Activated B cell treated with CpG ODN at 0.5 μM for 24 hours (primary cell): Measurements from ENCODE around the gene PGD. TPM values are rescaled to one million over a fixed set of nuclear protein-coding genes. Genes with fewer than 3 reads are reported as not detected.

Experiments
- ATAC-seq: fragments of 200-7000 bp; cut with Tn5 transposase; one replicate; pipeline ENCODE4 v1.10.0; 2021; ENCODE audit warnings: low read depth, mild to moderate bottlenecking, moderate library complexity
- CTCF ChIA-PET: fragments of 350-600 bp; sonication (Branson Sonifier 250); formaldehyde crosslinking; loops from one replicate; lab custom pipeline; 2021; ENCODE audit warnings: antibody characterized with exemption; lab: Charles Lee
- POLR2A ChIA-PET: fragments of 350-600 bp; sonication (Branson Sonifier 250); formaldehyde crosslinking; loops from one replicate; lab custom pipeline; 2021; ENCODE audit warnings: antibody characterized with exemption; lab: Charles Lee
- DNase-seq: peaks from one replicate; pipeline ENCODE4 v3.0.0; 2022
- H3K27ac Mint-ChIP-seq: one replicate; pipeline ENCODE4 v1.8.0; 2020; ENCODE audit warnings: mixed read lengths
- H3K27me3 Mint-ChIP-seq: one replicate; pipeline ENCODE4 v1.8.0; 2021; ENCODE audit warnings: mixed read lengths
- H3K36me3 Mint-ChIP-seq: one replicate; pipeline ENCODE4 v1.8.0; 2021; ENCODE audit warnings: low read depth, mixed read lengths
- H3K4me1 Mint-ChIP-seq: one replicate; pipeline ENCODE4 v1.8.0; 2021; ENCODE audit warnings: mixed read lengths
- H3K4me3 Mint-ChIP-seq: one replicate; pipeline ENCODE4 v1.8.0; 2020; ENCODE audit warnings: mild to moderate bottlenecking, mixed read lengths
- H3K9me3 Mint-ChIP-seq: one replicate; pipeline ENCODE4 v1.8.0; 2020; ENCODE audit warnings: mixed read lengths
- intact Hi-C: fragments of 100-400 bp; cut with micrococcal nuclease; formaldehyde crosslinking; loops from one replicate; pipeline ENCODE4 v1.15.1; 2024
- total RNA-seq: library from RNA; stranded (reverse); gene quantifications from 2 replicates; pipeline ENCODE4 v1.2.3, GENCODE V29; 2022
- TF ChIP-seq, protein P1 (sequence below): fragments of 200-600 bp; IDR thresholded peaks from one replicate; pipeline ENCODE4 v1.8.0; 2022; ENCODE audit warnings: antibody characterized with exemption, mild to moderate bottlenecking

PGD gene
- total RNA-seq, 1 donor from 2014 or later: 108 TPM

DNA sequence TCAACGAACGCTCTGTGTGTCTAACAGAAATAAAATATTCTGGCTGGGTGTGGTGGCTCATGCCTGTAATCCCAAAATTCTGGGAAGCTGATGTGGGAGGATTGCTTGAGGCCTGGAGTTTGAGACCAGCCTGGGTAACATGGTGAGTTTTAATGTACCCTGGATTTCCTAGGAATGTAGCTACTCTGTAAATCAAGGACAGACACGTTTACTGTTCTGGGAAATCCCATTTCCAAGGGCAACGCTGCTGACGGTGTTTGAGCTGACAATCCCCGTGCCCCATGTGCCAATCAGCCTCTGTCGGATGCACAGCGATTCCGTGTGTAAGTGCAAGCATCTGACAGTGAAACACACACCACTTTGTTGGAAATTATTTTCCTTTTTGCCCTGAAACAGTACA is 59.0 kb downstream of the PGD start:
- no peaks in the 10 kb centered on the region for H3K9me3 Mint-ChIP-seq
- H3K27me3 Mint-ChIP-seq: no peaks in the 10 kb centered on the region
- peaks cover 40% of the 10 kb centered on the region for H3K36me3 Mint-ChIP-seq
- ChIA-PET POLR2A (no interaction called here), CTCF (interaction anchor here (1.7 kb wide), 1 partner anchor 37 kb away, joined by 5 read pairs; no protein-coding TSS in a partner anchor)
- H3K4me1 Mint-ChIP-seq: no peaks in the 10 kb centered on the region
- no peak overlapping the region for H3K27ac Mint-ChIP-seq
- no peak overlapping the region for H3K4me3 Mint-ChIP-seq
- intact Hi-C loops: no loop called here
- ATAC-seq (no peak), DNase-seq (no peak)
- TF ChIP-seq, protein P1, sequence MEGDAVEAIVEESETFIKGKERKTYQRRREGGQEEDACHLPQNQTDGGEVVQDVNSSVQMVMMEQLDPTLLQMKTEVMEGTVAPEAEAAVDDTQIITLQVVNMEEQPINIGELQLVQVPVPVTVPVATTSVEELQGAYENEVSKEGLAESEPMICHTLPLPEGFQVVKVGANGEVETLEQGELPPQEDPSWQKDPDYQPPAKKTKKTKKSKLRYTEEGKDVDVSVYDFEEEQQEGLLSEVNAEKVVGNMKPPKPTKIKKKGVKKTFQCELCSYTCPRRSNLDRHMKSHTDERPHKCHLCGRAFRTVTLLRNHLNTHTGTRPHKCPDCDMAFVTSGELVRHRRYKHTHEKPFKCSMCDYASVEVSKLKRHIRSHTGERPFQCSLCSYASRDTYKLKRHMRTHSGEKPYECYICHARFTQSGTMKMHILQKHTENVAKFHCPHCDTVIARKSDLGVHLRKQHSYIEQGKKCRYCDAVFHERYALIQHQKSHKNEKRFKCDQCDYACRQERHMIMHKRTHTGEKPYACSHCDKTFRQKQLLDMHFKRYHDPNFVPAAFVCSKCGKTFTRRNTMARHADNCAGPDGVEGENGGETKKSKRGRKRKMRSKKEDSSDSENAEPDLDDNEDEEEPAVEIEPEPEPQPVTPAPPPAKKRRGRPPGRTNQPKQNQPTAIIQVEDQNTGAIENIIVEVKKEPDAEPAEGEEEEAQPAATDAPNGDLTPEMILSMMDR: no peak

DNA sequence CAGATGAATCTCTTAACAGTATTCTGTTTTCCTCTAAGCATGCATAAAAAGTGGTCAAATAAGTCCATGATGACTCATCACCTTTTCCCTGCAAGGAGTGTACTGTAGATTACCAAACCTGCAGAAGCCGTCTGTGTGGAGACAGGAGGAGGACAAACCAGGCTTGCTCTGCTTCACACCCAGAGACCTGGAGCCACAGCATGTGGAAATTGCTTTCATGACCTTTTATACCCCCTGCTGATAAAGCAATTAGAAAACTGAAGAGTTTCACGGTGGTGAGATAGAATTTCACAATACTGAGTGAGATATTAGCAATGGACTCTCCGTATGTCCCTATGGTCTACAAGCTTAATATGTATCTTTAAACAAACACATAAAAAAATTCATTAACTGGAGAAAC is 60.3 kb downstream of the PGD start:
- Mint-ChIP-seq H3K36me3 (peaks cover 50% of the 10 kb centered on the region), H3K9me3 (no peaks in the 10 kb centered on the region), H3K27me3 (no peaks in the 10 kb centered on the region), H3K4me1 (no peaks in the 10 kb centered on the region), H3K4me3 (no peak overlapping the region), H3K27ac (no peak overlapping the region)
- DNase-seq (no peak), ATAC-seq (no peak)
- TF ChIP-seq, protein P1: no peak
- intact Hi-C loops: no loop called here
- POLR2A ChIA-PET: interaction anchor here (0.7 kb wide), 1 partner anchor 49 kb away, joined by 7 read pairs; no protein-coding TSS in a partner anchor
- CTCF ChIA-PET: no interaction called here

DNA sequence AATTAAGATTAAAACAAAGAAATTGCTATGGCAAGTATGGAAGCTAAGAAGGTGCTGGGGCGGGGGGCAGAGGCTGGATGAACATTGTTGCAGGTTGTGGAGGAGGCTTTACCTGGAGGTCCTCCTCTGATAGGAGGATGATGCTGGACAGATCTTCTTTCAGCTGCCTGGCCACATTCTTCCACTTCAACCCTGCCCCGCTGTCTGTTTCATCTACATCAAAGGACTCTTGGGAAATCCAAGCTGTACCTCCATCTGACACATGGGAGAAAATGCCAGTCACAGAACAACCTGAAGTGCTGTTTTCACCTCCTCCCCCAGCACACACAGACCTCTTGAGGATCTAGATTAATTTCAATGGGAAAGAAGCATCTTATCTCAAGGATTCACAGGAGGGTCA is 68.2 kb downstream of the PGD start:
- DNase-seq: no peak
- POLR2A ChIA-PET: no interaction called here
- H3K27ac Mint-ChIP-seq: no peak overlapping the region
- H3K27me3 Mint-ChIP-seq: no peaks in the 10 kb centered on the region
- ATAC-seq: no peak
- intact Hi-C loops: no loop called here
- no peak overlapping the region for H3K4me3 Mint-ChIP-seq
- no peaks in the 10 kb centered on the region for H3K9me3 Mint-ChIP-seq
- CTCF ChIA-PET: no interaction called here
- H3K4me1 Mint-ChIP-seq: peaks cover 14% of the 10 kb centered on the region
- peaks cover 61% of the 10 kb centered on the region for H3K36me3 Mint-ChIP-seq
- TF ChIP-seq, protein P1: no peak

DNA sequence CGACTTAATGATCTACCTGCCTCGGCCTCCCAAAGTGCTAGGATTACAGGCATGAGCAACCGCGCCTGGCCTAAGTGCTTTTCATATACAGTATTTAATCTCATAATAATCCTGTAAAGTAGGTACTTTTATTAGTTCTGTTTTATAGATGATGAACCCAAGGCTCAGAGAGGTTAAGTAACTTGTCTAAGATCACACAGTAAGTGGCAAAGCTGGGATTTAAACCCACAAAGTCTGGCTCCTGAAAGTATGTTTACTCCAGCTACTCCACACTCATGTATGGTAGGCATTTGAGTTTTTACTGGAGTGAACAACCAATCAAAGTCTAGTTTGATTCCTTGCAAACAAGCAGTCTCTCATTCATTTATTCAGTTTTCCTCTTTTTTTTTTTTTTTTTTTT is 71.2 kb downstream of the PGD start:
- H3K9me3 Mint-ChIP-seq: no peaks in the 10 kb centered on the region
- TF ChIP-seq, protein P1: no peak
- no peak overlapping the region for H3K27ac Mint-ChIP-seq
- POLR2A ChIA-PET: interaction anchor here (1.2 kb wide), 1 partner anchor 437 kb away, joined by 6 read pairs; the partner anchor contains the start of gene UBE4B
- no peaks in the 10 kb centered on the region for H3K27me3 Mint-ChIP-seq
- no peak overlapping the region for H3K4me3 Mint-ChIP-seq
- intact Hi-C loops: loop anchor here (5.0 to 10.0 kb wide), 2 partner anchors 1335 to 1512 kb away; partner anchors contain the start of genes CLCN6, MFN2 and MTHFR
- CTCF ChIA-PET: no interaction called here
- DNase-seq (no peak), ATAC-seq (no peak)
- peaks cover 37% of the 10 kb centered on the region for H3K4me1 Mint-ChIP-seq
- peaks cover 38% of the 10 kb centered on the region for H3K36me3 Mint-ChIP-seq

Other genes starting within 250 kb of the PGD start
- gene KIF1B, start 188.5 kb upstream of the PGD start, total RNA-seq: 5.9 and 7.2 TPM in 2 replicates
- 9.2 and 15.2 TPM in 2 replicates for gene CENPS, start 31.4 kb downstream of the PGD start, total RNA-seq
- 0.22 and 0.49 TPM in 2 replicates for gene CORT, start 51.0 kb downstream of the PGD start, total RNA-seq
- gene DFFA, start 73.5 kb downstream of the PGD start, total RNA-seq: 34.3 and 39.0 TPM in 2 replicates
- 16.3 and 17.8 TPM in 2 replicates for gene PEX14, start 75.9 kb downstream of the PGD start, total RNA-seq